ENCODE data around the gene IL21R.
A peak's percentile ranks its signal among the peaks of the same experiment; 100 is the strongest.

The IL21R gene

GRCh38 chr16:27373312-27373711 is 28.7 kb upstream of the IL21R start:
- TF ChIP-seq PAX5 (IDR thresholded peaks at IDR 0.05; ENCODE audit: insufficient read depth, low read length, severe bottlenecking) (no peak), POLR2A (IDR thresholded peaks at IDR 0.05; ENCODE audit: low read depth, low read length) (no peak), POLR2AphosphoS5 (IDR thresholded peaks at IDR 0.05; ENCODE audit: low read depth, low read length) (no peak), TAF1 (IDR thresholded peaks at IDR 0.05; ENCODE audit: low read depth, low read length) (no peak), SPI1 (IDR thresholded peaks at IDR 0.05; ENCODE audit: low read depth, low read length) (no peak), POU2F2 (IDR thresholded peaks at IDR 0.05; ENCODE audit: low read depth, low read length) (no peak)
- FAIRE-seq (peak; percentile 59), DNase-seq (ENCODE audit: insufficient read length, low spot score) (no peak)

GRCh38 chr16:27374221-27374803 is 27.7 kb upstream of the IL21R start:
- no peak for FAIRE-seq
- DNase-seq (ENCODE audit: insufficient read length, low spot score), result no peak
- peak; percentile 47; the same call in 1 of the 2 replicates for TF ChIP-seq POU2F2 (IDR thresholded peaks at IDR 0.05; ENCODE audit: low read depth, low read length)
- no peak for TF ChIP-seq POLR2AphosphoS5 (IDR thresholded peaks at IDR 0.05; ENCODE audit: low read depth, low read length)
- TF ChIP-seq SPI1 (IDR thresholded peaks at IDR 0.05; ENCODE audit: low read depth, low read length), result peak; percentile 83
- no peak for TF ChIP-seq POLR2A (IDR thresholded peaks at IDR 0.05; ENCODE audit: low read depth, low read length)

GRCh38 chr16:27374804-27375425 is 27.1 kb upstream of the IL21R start:
- FAIRE-seq (peak; percentile 98), DNase-seq (ENCODE audit: insufficient read length, low spot score) (no peak)
- peak; percentile 58; the same call in 1 of the 2 replicates for TF ChIP-seq POLR2AphosphoS5 (IDR thresholded peaks at IDR 0.05; ENCODE audit: low read depth, low read length)
- no peak for TF ChIP-seq POU2F2 (IDR thresholded peaks at IDR 0.05; ENCODE audit: low read depth, low read length)
- peak; percentile 44; the same call in 1 of the 2 replicates for TF ChIP-seq POLR2A (IDR thresholded peaks at IDR 0.05; ENCODE audit: low read depth, low read length)

- FAIRE-seq (peak; percentile 97), DNase-seq (ENCODE audit: insufficient read length, low spot score) (no peak)
- TF ChIP-seq PAX5 (IDR thresholded peaks at IDR 0.05; ENCODE audit: insufficient read depth, low read length, severe bottlenecking) (peak; percentile 28), POU2F2 (IDR thresholded peaks at IDR 0.05; ENCODE audit: low read depth, low read length) (0 out of 2 replicates have a peak, but pooled peaks have one; percentile 19), POLR2A (IDR thresholded peaks at IDR 0.05; ENCODE audit: low read depth, low read length) (no peak), SPI1 (IDR thresholded peaks at IDR 0.05; ENCODE audit: low read depth, low read length) (peak; percentile 51)
Observed at GRCh38 chr16:27377666-27378485, 24.1 kb upstream of the IL21R start.

- TF ChIP-seq PAX5 (IDR thresholded peaks at IDR 0.05; ENCODE audit: insufficient read depth, low read length, severe bottlenecking), result no peak
- TF ChIP-seq SPI1 (IDR thresholded peaks at IDR 0.05; ENCODE audit: low read depth, low read length), result peak; percentile 12; the same call in 1 of the 2 replicates
- DNase-seq (ENCODE audit: insufficient read length, low spot score), result no peak
- peak; percentile 75 for FAIRE-seq
Observed at GRCh38 chr16:27378871-27379481, 23.0 kb upstream of the IL21R start.

GRCh38 chr16:27379919-27380318 is 22.1 kb upstream of the IL21R start:
- no peak for DNase-seq (ENCODE audit: insufficient read length, low spot score)
- TF ChIP-seq SPI1 (IDR thresholded peaks at IDR 0.05; ENCODE audit: low read depth, low read length), result no peak
- TF ChIP-seq POLR2AphosphoS5 (IDR thresholded peaks at IDR 0.05; ENCODE audit: low read depth, low read length), result no peak
- TF ChIP-seq POLR2A (IDR thresholded peaks at IDR 0.05; ENCODE audit: low read depth, low read length), result no peak
- no peak for TF ChIP-seq TAF1 (IDR thresholded peaks at IDR 0.05; ENCODE audit: low read depth, low read length)
- TF ChIP-seq PAX5 (IDR thresholded peaks at IDR 0.05; ENCODE audit: insufficient read depth, low read length, severe bottlenecking), result no peak
- no peak for TF ChIP-seq POU2F2 (IDR thresholded peaks at IDR 0.05; ENCODE audit: low read depth, low read length)
- FAIRE-seq, result peak; percentile 84

- TF ChIP-seq TAF1 (IDR thresholded peaks at IDR 0.05; ENCODE audit: low read depth, low read length), result no peak
- no peak for TF ChIP-seq PAX5 (IDR thresholded peaks at IDR 0.05; ENCODE audit: insufficient read depth, low read length, severe bottlenecking)
- TF ChIP-seq SPI1 (IDR thresholded peaks at IDR 0.05; ENCODE audit: low read depth, low read length), result no peak
- no peak for TF ChIP-seq POU2F2 (IDR thresholded peaks at IDR 0.05; ENCODE audit: low read depth, low read length)
- TF ChIP-seq POLR2AphosphoS5 (IDR thresholded peaks at IDR 0.05; ENCODE audit: low read depth, low read length), result no peak
- TF ChIP-seq POLR2A (IDR thresholded peaks at IDR 0.05; ENCODE audit: low read depth, low read length), result no peak
- no peak for FAIRE-seq
- DNase-seq (ENCODE audit: insufficient read length, low spot score), result no peak
Observed at GRCh38 chr16:27381236-27381635, 20.7 kb upstream of the IL21R start.

- no peak for FAIRE-seq
- no peak for DNase-seq (ENCODE audit: insufficient read length, low spot score)
Observed at GRCh38 chr16:27381974-27382855, 19.8 kb upstream of the IL21R start.

More at GRCh38 chr16:27381974-27382855, 19.8 kb upstream of the IL21R start:
- TF ChIP-seq POLR2A (IDR thresholded peaks at IDR 0.05; ENCODE audit: low read depth, low read length), result no peak
- TF ChIP-seq PAX5 (IDR thresholded peaks at IDR 0.05; ENCODE audit: insufficient read depth, low read length, severe bottlenecking), result no peak
- no peak for TF ChIP-seq TAF1 (IDR thresholded peaks at IDR 0.05; ENCODE audit: low read depth, low read length)
- no peak for TF ChIP-seq POLR2AphosphoS5 (IDR thresholded peaks at IDR 0.05; ENCODE audit: low read depth, low read length)

All from GM12891 (cell line).